Measurements from ENCODE around the gene SHANK2.
A peak's percentile ranks its signal among the peaks of the same experiment; 100 is the strongest.
"Not testable (repeated sequence)": the region's sequence is repeated elsewhere in the genome, so short reads cannot be mapped to it uniquely, and the experiment has no call there.

Gene SHANK2

GRCh38 chr11:71242391-71242790 lies 10.0 kb downstream of the SHANK2 start:
- DNase-seq = no peak

GRCh38 chr11:71241721-71242259 lies 10.6 kb downstream of the SHANK2 start:
- DNase-seq = no peak

GRCh38 chr11:71240865-71241691 lies 11.3 kb downstream of the SHANK2 start:
- peak; percentile 77 for DNase-seq

GRCh38 chr11:71240061-71240690 lies 12.2 kb downstream of the SHANK2 start:
- DNase-seq = no peak

- DNase-seq = no peak
Observed at GRCh38 chr11:71239581-71239980, 12.8 kb downstream of the SHANK2 start.

GRCh38 chr11:71238941-71239340 lies 13.4 kb downstream of the SHANK2 start:
- no peak for DNase-seq

GRCh38 chr11:71238285-71238875 lies 14.0 kb downstream of the SHANK2 start:
- DNase-seq = no peak

- no peak for DNase-seq
Observed at GRCh38 chr11:71237853-71238252, 14.5 kb downstream of the SHANK2 start.

GRCh38 chr11:71236836-71237475 lies 15.4 kb downstream of the SHANK2 start:
- DNase-seq = no peak

GRCh38 chr11:71235719-71236118 lies 16.7 kb downstream of the SHANK2 start:
- DNase-seq = no peak

GRCh38 chr11:71233896-71234852 lies 18.2 kb downstream of the SHANK2 start:
- DNase-seq = not testable (repeated sequence)

- DNase-seq = no peak
Observed at GRCh38 chr11:71232364-71232763, 20.0 kb downstream of the SHANK2 start.

- DNase-seq = no peak
Observed at GRCh38 chr11:71228961-71229360, 23.4 kb downstream of the SHANK2 start.

- no peak for DNase-seq
Observed at GRCh38 chr11:71227058-71227659, 25.2 kb downstream of the SHANK2 start.

- no peak for DNase-seq
Observed at GRCh38 chr11:71223671-71224660, 28.4 kb downstream of the SHANK2 start.

- no peak for DNase-seq
Observed at GRCh38 chr11:71223081-71223405, 29.3 kb downstream of the SHANK2 start.

- no peak for DNase-seq
Observed at GRCh38 chr11:71222318-71223080, 29.9 kb downstream of the SHANK2 start.

GRCh38 chr11:71221821-71222220 lies 30.6 kb downstream of the SHANK2 start:
- DNase-seq = no peak

- no peak for DNase-seq
Observed at GRCh38 chr11:71221201-71221600, 31.2 kb downstream of the SHANK2 start.

Data from kidney glomerular epithelial cell (primary cell).